SJSA1 (cell line): ENCODE measurements around the gene PRKCB. TPM values are rescaled to one million over a fixed set of nuclear protein-coding genes. Genes with fewer than 3 reads are reported as not detected.

Source experiments
- DNase-seq, 2 experiments: peaks; one replicate each; pipeline ENCODE4 v3.0.0-alpha.2; 2015 to 2020; ENCODE audit warnings: low spot score in 2 of 2, low read depth in 1 of 2
- H3K27ac ChIP-seq: fragments of 250-450 bp; sonication (Bioruptor Pico); 2 replicates; pipeline ENCODE4 v1.5.1; 2020; ENCODE audit warnings: mild to moderate bottlenecking, moderate library complexity
- H3K27me3 ChIP-seq: fragments of 250-450 bp; sonication (Bioruptor Pico); replicated peaks from 2 replicates; pipeline ENCODE4 v1.5.1; 2020; ENCODE audit warnings: mild to moderate bottlenecking, moderate library complexity
- H3K36me3 ChIP-seq: fragments of 250-450 bp; sonication (Bioruptor Pico); 2 replicates; pipeline ENCODE4 v1.5.1; 2020; ENCODE audit warnings: mild to moderate bottlenecking
- H3K4me1 ChIP-seq: fragments of 250-450 bp; sonication (Bioruptor Pico); replicated peaks from 2 replicates; pipeline ENCODE4 v1.6.1; 2021; ENCODE audit warnings: mild to moderate bottlenecking
- H3K4me3 ChIP-seq: fragments of 250-450 bp; sonication (Bioruptor Pico); 2 replicates; pipeline ENCODE4 v1.5.1; 2020; ENCODE audit warnings: mild to moderate bottlenecking
- H3K9me3 ChIP-seq: fragments of 250-450 bp; sonication (Bioruptor Pico); replicated peaks from 2 replicates; pipeline ENCODE4 v1.5.1; 2020; ENCODE audit warnings: mild to moderate bottlenecking
- total RNA-seq: library from RNA; depleted of rRNA; stranded (reverse); fragments of >200 nt; shearing (Covaris generic); gene quantifications from 2 replicates; pipeline ENCODE4 v1.2.3, GENCODE V29; 2014

Gene PRKCB
- total RNA-seq, 1 experiment from 2014 or later: 4.2 TPM

DNA sequence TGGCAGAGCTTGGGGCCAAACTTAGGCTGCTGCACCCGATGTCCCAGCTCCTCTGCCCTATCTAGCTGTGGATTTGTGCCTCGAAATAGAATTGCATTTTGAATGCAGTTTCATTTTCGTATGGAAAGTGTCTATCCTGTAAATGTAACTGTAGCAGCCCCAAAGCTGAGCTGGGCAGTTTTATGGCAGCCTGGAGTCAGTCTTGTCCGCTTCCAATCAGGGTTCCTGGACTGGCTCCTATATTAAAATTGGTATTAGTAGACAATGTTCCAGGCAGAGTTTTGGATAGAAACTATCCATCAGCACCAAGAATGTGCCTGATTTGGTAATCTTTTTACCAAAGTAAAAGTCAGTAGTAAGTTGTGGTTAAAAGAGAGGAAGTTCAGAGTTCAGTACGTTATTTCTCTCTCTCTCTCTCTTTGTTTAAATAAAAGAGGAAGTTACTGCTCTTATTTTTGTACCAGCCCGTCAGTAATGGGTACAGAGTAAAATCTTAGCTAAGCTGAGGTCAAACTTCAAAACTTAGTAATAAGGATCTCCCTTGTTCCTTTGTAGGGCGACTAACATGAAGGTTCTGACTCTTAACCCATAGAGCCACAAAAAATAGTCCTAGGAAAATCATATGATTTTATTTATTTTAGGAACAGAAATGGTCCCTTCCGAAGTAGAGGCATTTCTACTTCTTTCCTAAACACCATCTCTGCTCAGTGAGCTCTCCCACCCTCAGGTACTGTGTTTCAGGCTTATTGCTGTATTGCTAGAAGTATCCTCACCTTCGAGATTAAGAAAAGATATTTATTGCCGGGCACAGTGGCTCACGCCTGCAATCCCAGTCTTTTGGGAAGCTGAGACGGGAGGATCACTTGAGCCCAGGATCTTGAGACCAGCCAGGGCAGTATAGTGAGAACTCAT is 28.0 kb downstream of the PRKCB start:
- Histone ChIP-seq H3K27ac (no peak overlapping the region), H3K4me3 (no peak overlapping the region)

GRCh38 chr16:23865853-23866252 is 30.1 kb downstream of the PRKCB start:
- no peak for DNase-seq
- Histone ChIP-seq H3K9me3 (no peaks in the 10 kb centered on the region), H3K36me3 (no peaks in the 10 kb centered on the region), H3K27ac (no peak overlapping the region), H3K4me3 (no peak overlapping the region), H3K27me3 (no peaks in the 10 kb centered on the region), H3K4me1 (no peaks in the 10 kb centered on the region)

More for the DNA sequence above, 28.0 kb downstream of the PRKCB start:
- Histone ChIP-seq H3K9me3 (no peaks in the 10 kb centered on the region), H3K27me3 (no peaks in the 10 kb centered on the region), H3K4me1 (no peaks in the 10 kb centered on the region), H3K36me3 (no peaks in the 10 kb centered on the region)
- DNase-seq: no peak

GRCh38 chr16:23866621-23867020 is 30.8 kb downstream of the PRKCB start:
- Histone ChIP-seq H3K36me3 (no peaks in the 10 kb centered on the region), H3K9me3 (no peaks in the 10 kb centered on the region), H3K4me1 (no peaks in the 10 kb centered on the region), H3K27ac (no peak overlapping the region), H3K27me3 (no peaks in the 10 kb centered on the region), H3K4me3 (no peak overlapping the region)
- DNase-seq: no peak

- DNase-seq: no peak
- no peaks in the 10 kb centered on the region for H3K36me3 ChIP-seq
- H3K9me3 ChIP-seq: no peaks in the 10 kb centered on the region
- H3K27ac ChIP-seq: no peak overlapping the region
- H3K4me3 ChIP-seq: no peak overlapping the region
- H3K4me1 ChIP-seq: no peaks in the 10 kb centered on the region
- no peaks in the 10 kb centered on the region for H3K27me3 ChIP-seq
Observed at GRCh38 chr16:23867566-23867965, 31.8 kb downstream of the PRKCB start.

DNA sequence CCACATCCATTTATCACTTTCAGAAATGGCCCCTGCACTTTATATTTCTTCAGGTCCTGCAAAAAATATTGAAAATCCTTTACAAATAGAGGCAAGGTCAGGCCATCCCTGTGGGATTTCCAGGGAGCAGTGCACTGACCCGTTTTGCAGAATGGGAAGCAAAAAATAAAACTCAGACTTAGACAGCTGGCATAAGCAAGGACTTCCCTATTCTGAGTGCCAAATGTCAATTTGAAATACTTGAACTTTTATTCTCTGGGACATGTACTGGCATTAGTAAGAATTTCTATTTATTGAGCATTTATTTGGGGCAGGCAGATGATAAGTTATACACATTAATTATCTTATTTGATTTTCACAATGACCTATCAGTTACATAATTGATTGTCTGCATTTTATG is 32.4 kb downstream of the PRKCB start:
- Histone ChIP-seq H3K9me3 (no peaks in the 10 kb centered on the region), H3K36me3 (no peaks in the 10 kb centered on the region), H3K4me1 (no peaks in the 10 kb centered on the region), H3K27me3 (no peaks in the 10 kb centered on the region), H3K4me3 (no peak overlapping the region), H3K27ac (no peak overlapping the region)
- no peak for DNase-seq

DNA sequence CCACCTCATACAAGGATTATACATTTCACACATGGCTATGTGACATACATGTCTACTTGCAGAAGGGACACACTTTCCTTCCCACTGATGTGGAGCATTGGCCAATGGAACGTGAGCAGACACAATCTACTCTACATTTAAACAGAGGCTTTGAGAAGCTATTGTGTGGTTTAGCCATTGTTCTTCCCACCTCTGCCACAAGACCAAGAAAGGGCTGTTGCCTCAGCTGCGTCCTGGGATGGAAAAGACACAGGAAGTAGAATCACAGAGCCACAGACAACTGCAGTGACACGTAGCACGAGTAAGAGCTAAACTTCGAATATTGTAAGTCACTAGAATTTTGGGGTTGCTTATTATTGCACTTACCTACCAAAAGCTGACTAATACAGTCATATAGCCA is 33.3 kb downstream of the PRKCB start:
- no peaks in the 10 kb centered on the region for H3K9me3 ChIP-seq
- no peak for DNase-seq
- H3K4me3 ChIP-seq: no peak overlapping the region
- no peak overlapping the region for H3K27ac ChIP-seq
- H3K36me3 ChIP-seq: no peaks in the 10 kb centered on the region
- H3K27me3 ChIP-seq: no peaks in the 10 kb centered on the region
- no peaks in the 10 kb centered on the region for H3K4me1 ChIP-seq

- no peak for DNase-seq
- H3K27ac ChIP-seq: no peak overlapping the region
- H3K9me3 ChIP-seq: no peaks in the 10 kb centered on the region
- H3K4me3 ChIP-seq: no peak overlapping the region
- peaks cover 5% of the 10 kb centered on the region; the same call in 1 of the 2 replicates for H3K4me1 ChIP-seq
- no peaks in the 10 kb centered on the region for H3K27me3 ChIP-seq
- H3K36me3 ChIP-seq: no peaks in the 10 kb centered on the region
Observed at GRCh38 chr16:23871924-23872323, 36.1 kb downstream of the PRKCB start.

DNA sequence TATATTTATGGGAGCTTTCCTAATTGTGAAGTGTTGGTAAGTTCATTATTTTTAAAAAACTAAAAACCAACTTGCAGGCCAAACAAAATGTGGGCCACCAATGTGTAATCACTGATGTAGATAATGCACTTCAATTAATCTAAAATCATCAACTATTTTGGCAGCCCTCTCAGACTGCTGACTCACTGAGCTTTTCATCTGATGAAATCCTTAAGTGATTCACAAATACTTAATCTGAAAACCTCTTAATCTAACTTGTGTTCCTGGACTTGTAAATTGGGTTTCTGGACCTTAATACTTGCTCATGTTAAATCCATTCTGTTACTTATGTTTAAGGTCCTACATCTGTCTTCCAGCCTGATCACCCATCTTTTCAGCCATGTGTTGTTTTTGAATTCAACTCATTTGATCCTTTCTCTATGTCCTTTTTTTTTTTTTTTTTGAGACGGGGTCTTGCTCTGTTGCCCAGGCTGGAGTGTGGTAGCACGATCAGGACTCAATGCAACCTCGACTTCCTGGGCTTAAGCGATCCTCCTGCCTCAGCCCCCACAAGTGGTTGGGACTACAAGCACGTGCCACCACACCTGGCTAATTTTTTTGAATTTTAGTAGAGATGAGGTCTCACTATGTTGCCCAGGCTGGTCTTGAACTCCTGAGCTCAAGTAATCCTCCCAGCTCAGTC is 39.0 kb downstream of the PRKCB start:
- Histone ChIP-seq H3K36me3 (no peaks in the 10 kb centered on the region), H3K4me3 (no peak overlapping the region), H3K27ac (no peak overlapping the region), H3K4me1 (peaks cover 5% of the 10 kb centered on the region; the same call in 1 of the 2 replicates), H3K9me3 (no peaks in the 10 kb centered on the region), H3K27me3 (no peaks in the 10 kb centered on the region)
- DNase-seq: no peak

GRCh38 chr16:23876256-23876896 is 40.6 kb downstream of the PRKCB start:
- DNase-seq: peak in 1 of 2 experiments; percentile 55
- Histone ChIP-seq H3K4me1 (peaks cover 5% of the 10 kb centered on the region; the same call in 1 of the 2 replicates), H3K9me3 (no peaks in the 10 kb centered on the region), H3K27ac (peak overlapping the region; percentile 38), H3K27me3 (no peaks in the 10 kb centered on the region), H3K4me3 (peak overlapping the region; percentile 2; the same call in 1 of the 2 replicates), H3K36me3 (no peaks in the 10 kb centered on the region)

DNA sequence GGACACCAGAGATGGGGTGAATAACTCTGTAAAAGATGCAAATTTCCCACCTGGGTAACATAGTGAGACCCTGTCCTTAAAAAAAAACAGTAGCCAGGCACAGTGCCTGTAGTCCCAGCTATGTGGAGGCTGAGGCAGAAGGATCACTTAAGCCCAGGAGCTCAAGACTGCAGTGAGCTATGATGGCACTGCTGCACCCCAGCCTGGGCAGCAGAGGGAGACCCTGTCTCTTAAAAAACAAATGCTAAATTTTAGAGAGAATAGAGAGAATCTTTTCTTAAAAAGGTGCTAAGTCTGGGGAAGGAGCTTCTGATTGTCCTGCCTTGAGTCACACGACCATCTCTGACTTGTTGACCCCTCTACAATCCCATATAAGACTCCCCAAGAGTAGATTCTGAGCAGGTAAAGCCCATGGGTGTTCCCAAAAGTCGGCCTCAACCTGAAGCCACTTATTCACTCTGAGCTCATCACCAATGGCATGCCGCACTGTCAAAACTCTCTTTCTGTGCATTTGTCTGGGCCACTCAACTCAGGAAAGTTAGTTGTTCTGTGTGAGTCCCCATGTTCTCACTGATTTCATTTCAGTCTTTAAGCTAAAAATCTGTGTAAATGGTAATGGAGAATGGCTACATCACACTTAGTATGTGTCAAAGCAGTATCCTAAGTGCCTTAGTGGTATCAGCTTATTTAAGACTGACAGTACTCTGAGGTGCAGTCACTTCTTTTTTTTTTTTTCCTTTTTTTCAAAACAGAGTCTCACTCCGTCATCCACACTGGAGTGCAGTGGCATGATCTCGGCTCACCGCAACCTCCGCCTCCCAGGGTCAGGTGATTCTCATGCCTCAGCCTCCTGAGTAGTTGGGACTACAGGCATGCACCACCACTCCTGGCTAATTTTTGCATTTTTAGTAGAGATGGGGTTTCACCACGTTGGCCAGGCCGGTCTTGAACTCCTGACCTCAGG is 41.6 kb downstream of the PRKCB start:
- Histone ChIP-seq H3K36me3 (no peaks in the 10 kb centered on the region), H3K27ac (peak overlapping the region; percentile 38; the same call in 1 of the 2 replicates), H3K4me1 (peaks cover 5% of the 10 kb centered on the region; the same call in 1 of the 2 replicates), H3K4me3 (no peak overlapping the region), H3K9me3 (no peaks in the 10 kb centered on the region), H3K27me3 (no peaks in the 10 kb centered on the region)
- DNase-seq: peak in 1 of 2 experiments; percentile 11

DNA sequence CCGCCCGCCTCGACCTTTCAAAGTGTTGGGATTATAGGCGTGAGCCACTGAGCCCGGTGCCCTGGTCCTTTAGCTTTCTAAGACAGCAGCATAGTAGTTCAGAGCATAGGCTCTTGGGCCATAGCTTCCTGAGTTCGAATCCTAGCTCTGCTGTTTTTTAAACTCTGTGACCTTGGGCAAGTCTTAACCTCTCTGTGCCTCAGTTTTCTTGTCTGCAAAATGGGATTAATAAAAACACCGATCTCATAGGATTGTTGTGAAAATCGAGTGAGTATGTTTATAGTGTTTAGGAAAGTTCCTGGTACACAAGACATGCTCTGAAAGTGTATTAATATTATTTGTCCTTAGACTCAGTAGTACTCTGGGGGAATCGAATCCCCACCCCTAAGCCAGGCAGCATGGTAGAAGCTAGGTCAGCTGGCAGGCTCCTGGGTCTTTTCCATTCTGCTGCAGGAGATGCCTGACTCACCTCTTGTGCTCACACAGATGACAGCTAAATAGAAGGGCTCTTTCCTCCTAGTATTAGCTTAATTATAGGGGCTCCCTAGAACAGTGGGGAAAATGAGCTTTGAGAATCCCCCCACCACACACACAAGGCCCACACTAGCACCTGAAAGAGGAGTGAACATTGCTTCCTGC is 44.1 kb downstream of the PRKCB start:
- H3K27me3 ChIP-seq: no peaks in the 10 kb centered on the region
- H3K4me3 ChIP-seq: no peak overlapping the region
- H3K4me1 ChIP-seq: peaks cover 5% of the 10 kb centered on the region; the same call in 1 of the 2 replicates
- no peak for DNase-seq
- no peaks in the 10 kb centered on the region for H3K36me3 ChIP-seq
- H3K27ac ChIP-seq: no peak overlapping the region
- no peaks in the 10 kb centered on the region for H3K9me3 ChIP-seq

DNA sequence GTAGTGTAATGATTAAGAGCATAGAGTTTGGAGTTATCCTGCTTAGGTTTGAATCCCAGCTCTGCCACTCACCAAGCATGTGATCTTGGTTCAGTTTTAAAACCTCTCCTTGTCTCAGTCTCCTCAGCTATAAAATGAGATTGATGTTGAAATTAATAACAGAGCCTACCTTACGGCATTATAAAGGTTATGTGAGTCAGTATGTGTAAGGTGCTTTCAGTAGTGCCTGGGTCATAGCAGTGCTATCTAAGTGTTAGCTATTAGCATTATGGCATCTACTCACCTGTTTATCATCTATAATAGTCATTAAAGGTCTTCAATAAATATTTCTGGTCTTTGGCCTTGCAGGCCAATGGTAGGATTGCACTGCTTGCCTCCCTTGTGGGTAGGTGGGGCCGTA is 53.4 kb downstream of the PRKCB start:
- Histone ChIP-seq H3K4me1 (no peaks in the 10 kb centered on the region), H3K9me3 (no peaks in the 10 kb centered on the region), H3K27me3 (no peaks in the 10 kb centered on the region), H3K4me3 (no peak overlapping the region), H3K27ac (no peak overlapping the region), H3K36me3 (no peaks in the 10 kb centered on the region)
- DNase-seq: no peak
